Liver (tissue), 3 donors: ENCODE data around the gene NCF4.

Source experiments
- JUND ChIP-seq, 2 donors: IDR thresholded peaks; 2 replicates each; pipeline ENCODE4 v1.6.1; 2016; ENCODE audit warnings: antibody characterized with exemption in 2 of 2
- TF ChIP-seq, protein P1 (sequence below): fragments of 150-350 bp; IDR thresholded peaks from 2 replicates; pipeline ENCODE4 v1.5.1; 2017; ENCODE audit warnings: improper control_type of control experiment, low read depth, low read length; ENCODE audit not compliant: missing input control
- donor health status: healthy.
- donor health status: healthy.

DNA sequence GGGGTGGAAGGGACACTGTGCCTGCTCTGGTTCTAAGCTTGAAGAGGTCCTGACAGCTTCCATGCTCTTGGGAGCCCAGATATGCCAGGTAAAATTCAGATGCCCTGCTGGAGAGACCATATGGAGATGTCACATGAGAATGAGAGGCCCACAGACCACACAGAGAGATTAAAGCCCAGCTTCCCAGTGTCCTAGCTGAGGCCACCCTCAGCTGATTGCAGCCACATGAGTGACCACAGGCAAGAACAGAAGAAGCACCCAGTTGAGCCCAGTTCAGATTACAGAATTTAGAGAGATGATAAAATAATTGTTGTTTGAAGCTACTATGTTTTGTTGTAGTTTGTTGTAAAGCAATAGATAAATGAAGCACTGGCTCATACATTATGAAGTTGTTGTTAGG lies 29.6 kb upstream of the NCF4 start:
- TF ChIP-seq, protein P1, sequence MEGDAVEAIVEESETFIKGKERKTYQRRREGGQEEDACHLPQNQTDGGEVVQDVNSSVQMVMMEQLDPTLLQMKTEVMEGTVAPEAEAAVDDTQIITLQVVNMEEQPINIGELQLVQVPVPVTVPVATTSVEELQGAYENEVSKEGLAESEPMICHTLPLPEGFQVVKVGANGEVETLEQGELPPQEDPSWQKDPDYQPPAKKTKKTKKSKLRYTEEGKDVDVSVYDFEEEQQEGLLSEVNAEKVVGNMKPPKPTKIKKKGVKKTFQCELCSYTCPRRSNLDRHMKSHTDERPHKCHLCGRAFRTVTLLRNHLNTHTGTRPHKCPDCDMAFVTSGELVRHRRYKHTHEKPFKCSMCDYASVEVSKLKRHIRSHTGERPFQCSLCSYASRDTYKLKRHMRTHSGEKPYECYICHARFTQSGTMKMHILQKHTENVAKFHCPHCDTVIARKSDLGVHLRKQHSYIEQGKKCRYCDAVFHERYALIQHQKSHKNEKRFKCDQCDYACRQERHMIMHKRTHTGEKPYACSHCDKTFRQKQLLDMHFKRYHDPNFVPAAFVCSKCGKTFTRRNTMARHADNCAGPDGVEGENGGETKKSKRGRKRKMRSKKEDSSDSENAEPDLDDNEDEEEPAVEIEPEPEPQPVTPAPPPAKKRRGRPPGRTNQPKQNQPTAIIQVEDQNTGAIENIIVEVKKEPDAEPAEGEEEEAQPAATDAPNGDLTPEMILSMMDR = no peak
- TF ChIP-seq JUND (IDR thresholded peaks at IDR 0.05) = no peak
